CD4-positive, alpha-beta T cell treated with Interleukin-17A for 1 hour (primary cell): ENCODE data around the gene LARGE1.
"Not testable (repeated sequence)": the region's sequence is repeated elsewhere in the genome, so short reads cannot be mapped to it uniquely, and the experiment has no call there.

Experiments
- DNase-seq: peaks from one replicate; pipeline ENCODE4 v3.0.0-alpha.2; 2020

The LARGE1 gene

GRCh38 chr22:33579448-33580093, 340.7 kb downstream of the LARGE1 start:
- peak; percentile 18 for DNase-seq

GRCh38 chr22:33578752-33579151, 341.5 kb downstream of the LARGE1 start:
- no peak for DNase-seq

GRCh38 chr22:33577862-33578411, 342.3 kb downstream of the LARGE1 start:
- DNase-seq = no peak

- DNase-seq = no peak
Observed at GRCh38 chr22:33576205-33576604, 344.1 kb downstream of the LARGE1 start.

GRCh38 chr22:33575771-33576170, 344.5 kb downstream of the LARGE1 start:
- no peak for DNase-seq

- DNase-seq = no peak
Observed at GRCh38 chr22:33575041-33575440, 345.2 kb downstream of the LARGE1 start.

GRCh38 chr22:33573479-33573878, 346.8 kb downstream of the LARGE1 start:
- DNase-seq = no peak

- no peak for DNase-seq
Observed at GRCh38 chr22:33572086-33572485, 348.2 kb downstream of the LARGE1 start.

GRCh38 chr22:33570110-33570509, 350.2 kb downstream of the LARGE1 start:
- DNase-seq = no peak

- no peak for DNase-seq
Observed at GRCh38 chr22:33569559-33569958, 350.7 kb downstream of the LARGE1 start.

- no peak for DNase-seq
Observed at GRCh38 chr22:33569018-33569417, 351.3 kb downstream of the LARGE1 start.

- not testable (repeated sequence) for DNase-seq
Observed at GRCh38 chr22:33566495-33566894, 353.8 kb downstream of the LARGE1 start.

GRCh38 chr22:33565580-33565995, 354.7 kb downstream of the LARGE1 start:
- no peak for DNase-seq

GRCh38 chr22:33564683-33565082, 355.6 kb downstream of the LARGE1 start:
- no peak for DNase-seq

- DNase-seq = no peak
Observed at GRCh38 chr22:33563220-33563964, 356.9 kb downstream of the LARGE1 start.

- no peak for DNase-seq
Observed at GRCh38 chr22:33562501-33562900, 357.8 kb downstream of the LARGE1 start.

GRCh38 chr22:33561149-33561807, 359.0 kb downstream of the LARGE1 start:
- DNase-seq = no peak

- no peak for DNase-seq
Observed at GRCh38 chr22:33557836-33558235, 362.4 kb downstream of the LARGE1 start.

GRCh38 chr22:33555814-33556522, 364.3 kb downstream of the LARGE1 start:
- no peak for DNase-seq

- DNase-seq = no peak
Observed at GRCh38 chr22:33553493-33553892, 366.8 kb downstream of the LARGE1 start.

- DNase-seq = no peak
Observed at GRCh38 chr22:33544707-33545106, 375.6 kb downstream of the LARGE1 start.

GRCh38 chr22:33542722-33543121, 377.6 kb downstream of the LARGE1 start:
- DNase-seq = no peak

GRCh38 chr22:33542153-33542552, 378.1 kb downstream of the LARGE1 start:
- DNase-seq = no peak
